Keratinocyte (primary cell): ENCODE results near the gene CHD3. TPM values are rescaled to one million over a fixed set of nuclear protein-coding genes. Genes with fewer than 3 reads are reported as not detected.

ENCODE experiments used
- DNase-seq: peaks from one replicate; pipeline ENCODE4 v3.0.0-alpha.2; 2011; ENCODE audit warnings: low read depth, missing footprints, low spot score
- FAIRE-seq: peaks from 2 replicates; lab custom pipeline; 2011; peaks lifted over from hg19 to GRCh38; lab: Jason Lieb, UNC
- H2AFZ ChIP-seq: 2 replicates; pipeline ENCODE4 v1.6.0; 2012; ENCODE audit warnings: low read length, control low read depth, inconsistent platforms; ENCODE audit not compliant: control insufficient read depth
- H3K27ac ChIP-seq: 2 replicates; pipeline ENCODE4 v1.5.1; 2011; ENCODE audit warnings: low read length; ENCODE audit not compliant: control insufficient read depth, insufficient read depth
- H3K27me3 ChIP-seq: 3 replicates; pipeline ENCODE4 v1.6.0; 2011; ENCODE audit warnings: low read length; ENCODE audit not compliant: control insufficient read depth, insufficient read depth; ENCODE audit errors: extremely low read depth
- H3K36me3 ChIP-seq, 2 experiments: 2 replicates in 1 of 2; 3 replicates in 1 of 2; pipeline ENCODE4 v1.5.1; 2011; ENCODE audit warnings: low read length in 2 of 2, mild to moderate bottlenecking in 1 of 2; ENCODE audit not compliant: control insufficient read depth in 2 of 2, insufficient read depth in 2 of 2; ENCODE audit errors: extremely low read depth in 1 of 2
- H3K4me1 ChIP-seq: 3 replicates; pipeline ENCODE4 v1.5.1; 2011; ENCODE audit warnings: low read length; ENCODE audit not compliant: control insufficient read depth, insufficient read depth; ENCODE audit errors: extremely low read depth
- H3K4me2 ChIP-seq: 3 replicates; pipeline ENCODE4 v1.6.0; 2011; ENCODE audit warnings: low read depth, low read length; ENCODE audit not compliant: control insufficient read depth, insufficient read depth; ENCODE audit errors: extremely low read depth
- H3K4me3 ChIP-seq, 3 experiments: fragments of 200-600 bp in 1 of 3; sonication (generic) in 1 of 3; 2 replicates in 2 of 3; 3 replicates in 1 of 3; pipeline ENCODE4 v1.5.1; 2011 to 2016; ENCODE audit warnings: low read length in 3 of 3, mild to moderate bottlenecking in 3 of 3, control low read depth in 2 of 3, inconsistent platforms in 1 of 3, low read depth in 1 of 3, mixed read lengths in 1 of 3, mixed run types in 1 of 3, moderate library complexity in 1 of 3; ENCODE audit not compliant: control insufficient read depth in 2 of 3, insufficient read depth in 2 of 3; ENCODE audit errors: extremely low read depth in 1 of 3
- H3K79me2 ChIP-seq: 2 replicates; pipeline ENCODE4 v1.6.0; 2012; ENCODE audit warnings: low read length; ENCODE audit not compliant: control insufficient read depth, insufficient read depth
- H3K9ac ChIP-seq: 3 replicates; pipeline ENCODE4 v1.6.0; 2011; ENCODE audit warnings: low read length; ENCODE audit not compliant: control insufficient read depth, insufficient read depth; ENCODE audit errors: extremely low read depth
- H3K9me1 ChIP-seq: 3 replicates; pipeline ENCODE4 v1.6.0; 2011; ENCODE audit warnings: low read length; ENCODE audit not compliant: control insufficient read depth, insufficient read depth; ENCODE audit errors: extremely low read depth
- H3K9me3 ChIP-seq: 2 replicates; pipeline ENCODE4 v1.5.1; 2012; ENCODE audit warnings: low read depth, low read length; ENCODE audit not compliant: control insufficient read depth
- H4K20me1 ChIP-seq: 3 replicates; pipeline ENCODE4 v1.6.0; 2011; ENCODE audit warnings: low read length; ENCODE audit not compliant: control insufficient read depth, insufficient read depth; ENCODE audit errors: extremely low read depth
- CTCF ChIP-seq, 3 experiments: IDR thresholded peaks in 1 of 3; conservative IDR thresholded peaks in 1 of 3; optimal IDR thresholded peaks in 1 of 3; 2 replicates in 2 of 3; 3 replicates in 1 of 3; pipeline versions ENCODE3 to v1.5.1; 2011; ENCODE audit warnings: low read length in 3 of 3, mild to moderate bottlenecking in 3 of 3, moderate library complexity in 2 of 3, control low read depth in 1 of 3, inconsistent platforms in 1 of 3; ENCODE audit not compliant: insufficient read depth in 2 of 3; ENCODE audit errors: extremely low read depth in 1 of 3
- EZH2 ChIP-seq: IDR thresholded peaks from one replicate; pipeline ENCODE4 v1.6.1; 2012; ENCODE audit warnings: inconsistent platforms, mild to moderate bottlenecking, low read length, moderate library complexity
- dilution Hi-C: fragments of 300-500 bp; cut with MboI; formaldehyde crosslinking; loops from one replicate; pipeline ENCODE4 v1.7.0; 2020; ENCODE audit warnings: low sequenced_read_pairs; ENCODE audit not compliant: extremely low pct_ligation_motif_present
- polyA plus RNA-seq, 5 experiments: library from polyadenylated mRNA; depleted of rRNA in 3 of 5; stranded (reverse) in 3 of 5; stranded (forward) in 1 of 5; unstranded in 1 of 5; fragments of >200 nt; gene quantifications; 1 replicate in 1 of 5; 2 replicates in 3 of 5; 3 replicates in 1 of 5; pipeline versions ENCODE4 v1.2.1 to v1.2.3, GENCODE V29; 2011 to 2012; ENCODE audit warnings: missing spikeins in 2 of 5, low read depth in 1 of 5, low replicate concordance in 1 of 5

Gene CHD3
- polyA plus RNA-seq, 1 donor (not counting 4 experiments of a cell fraction or from before 2014, with no cell fraction given): 30.1 TPM

GRCh38 chr17:7932483-7932891 lies 43.9 kb downstream of the CHD3 start:
- Histone ChIP-seq H3K36me3 (peaks cover 17 to 23% of the 10 kb centered on the region in 2 experiments), H3K4me2 (peak overlapping the region; percentile 98), H3K27me3 (no peaks in the 10 kb centered on the region), H3K9me1 (peaks cover 4% of the 10 kb centered on the region), H3K27ac (peak overlapping the region; percentile 90), H3K9ac (peak overlapping the region; percentile 92), H2AFZ (peak overlapping the region; percentile 99), H3K79me2 (peaks cover 32% of the 10 kb centered on the region), H3K9me3 (no peaks in the 10 kb centered on the region), H3K4me1 (peaks cover 18% of the 10 kb centered on the region), H3K4me3 (peak overlapping the region; percentile 63 to 94 (median 90)), H4K20me1 (no peaks in the 10 kb centered on the region)
- no peak for TF ChIP-seq EZH2
- TF ChIP-seq CTCF (optimal IDR thresholded peaks at IDR 0.05 in 1 of 3, IDR thresholded peaks at IDR 0.05 in 1 of 3, conservative IDR thresholded peaks at IDR 0.05 in 1 of 3; ENCODE audit: extremely low read depth in 1 of 3, insufficient read depth in 2 of 3, low read length in 3 of 3): no peak
- dilution Hi-C loops: no loop called here
- FAIRE-seq (no peak), DNase-seq (no peak)

- Histone ChIP-seq H3K9me3 (no peaks in the 10 kb centered on the region), H3K27me3 (no peaks in the 10 kb centered on the region), H3K79me2 (peaks cover 32% of the 10 kb centered on the region), H3K36me3 (peaks cover 17 to 21% of the 10 kb centered on the region in 2 experiments), H4K20me1 (no peaks in the 10 kb centered on the region), H3K9me1 (peaks cover 4% of the 10 kb centered on the region), H3K4me1 (peaks cover 18% of the 10 kb centered on the region), H3K4me3 (peak overlapping the region; percentile 63 to 94 (median 90)), H3K27ac (peak overlapping the region; percentile 90), H2AFZ (peak overlapping the region; percentile 99), H3K9ac (peak overlapping the region; percentile 92), H3K4me2 (peak overlapping the region; percentile 98)
- DNase-seq (no peak), FAIRE-seq (peak; percentile 23)
- TF ChIP-seq EZH2: no peak
- peak; percentile 12 to 37 (median 21) for TF ChIP-seq CTCF (optimal IDR thresholded peaks at IDR 0.05 in 1 of 3, IDR thresholded peaks at IDR 0.05 in 1 of 3, conservative IDR thresholded peaks at IDR 0.05 in 1 of 3; ENCODE audit: extremely low read depth in 1 of 3, insufficient read depth in 2 of 3, low read length in 3 of 3)
- dilution Hi-C loops: no loop called here
These were observed 44.4 kb downstream of the CHD3 start for GRCh38 chr17:7932949-7933348.
